MM.1S (cell line): ENCODE data around the gene POPDC2.

Source experiments
- DNase-seq: peaks from one replicate; pipeline ENCODE4 v3.0.0-alpha.2; 2015
- H2AFZ ChIP-seq: fragments of 300-600 bp; sonication (generic); 2 replicates; pipeline ENCODE4 v1.6.0; 2016; ENCODE audit warnings: antibody characterized with exemption, low read length
- H3F3A ChIP-seq: fragments of 300-600 bp; sonication (generic); 2 replicates; pipeline ENCODE4 v1.6.1; 2016; ENCODE audit warnings: mild to moderate bottlenecking, antibody characterized with exemption, low read length, moderate library complexity, mixed read lengths; ENCODE audit not compliant: insufficient read depth
- H3K27ac ChIP-seq: fragments of 300-600 bp; sonication (generic); 2 replicates; pipeline ENCODE4 v1.5.1; 2016; ENCODE audit warnings: mild to moderate bottlenecking, low read length
- H3K27me3 ChIP-seq: fragments of 300-600 bp; sonication (generic); replicated peaks from 2 replicates; pipeline ENCODE4 v1.6.0; 2016; ENCODE audit warnings: low read length; ENCODE audit not compliant: insufficient read depth
- H3K36me3 ChIP-seq: fragments of 300-600 bp; sonication (generic); replicated peaks from 2 replicates; pipeline ENCODE4 v1.6.1; 2016; ENCODE audit warnings: mild to moderate bottlenecking, low read length, mixed read lengths; ENCODE audit not compliant: insufficient read depth
- H3K4me1 ChIP-seq: fragments of 300-600 bp; sonication (generic); 2 replicates; pipeline ENCODE4 v1.6.1; 2016; ENCODE audit warnings: low read length, mixed read lengths
- H3K4me2 ChIP-seq: fragments of 300-600 bp; sonication (generic); 2 replicates; pipeline ENCODE4 v1.6.0; 2016; ENCODE audit warnings: low read depth, low read length
- H3K4me3 ChIP-seq: fragments of 300-600 bp; sonication (generic); 2 replicates; pipeline ENCODE4 v1.5.1; 2016; ENCODE audit warnings: low read length, mixed read lengths
- H3K79me2 ChIP-seq: fragments of 300-600 bp; sonication (generic); 2 replicates; pipeline ENCODE4 v1.6.1; 2016; ENCODE audit warnings: mixed run types, low read length, mixed read lengths
- H3K9ac ChIP-seq: fragments of 300-600 bp; sonication (generic); 2 replicates; pipeline ENCODE4 v1.6.1; 2016; ENCODE audit warnings: low read length, mixed read lengths
- H3K9me2 ChIP-seq: fragments of 300-600 bp; sonication (generic); replicated peaks from 2 replicates; pipeline ENCODE4 v1.6.1; 2016; ENCODE audit warnings: mild to moderate bottlenecking, low read length, mixed read lengths; ENCODE audit not compliant: insufficient read depth
- H3K9me3 ChIP-seq: fragments of 300-600 bp; sonication (generic); replicated peaks from 2 replicates; pipeline ENCODE4 v1.6.1; 2016; ENCODE audit warnings: mild to moderate bottlenecking, low read length, mixed read lengths; ENCODE audit not compliant: insufficient read depth
- H4K20me1 ChIP-seq: fragments of 300-600 bp; sonication (generic); 2 replicates; pipeline ENCODE4 v1.6.1; 2016; ENCODE audit warnings: mild to moderate bottlenecking, low read length, moderate library complexity, mixed read lengths; ENCODE audit not compliant: insufficient read depth
- CTCF ChIP-seq: fragments of 300-600 bp; sonication (generic); IDR thresholded peaks from 2 replicates; pipeline ENCODE4 v1.5.1; 2016; ENCODE audit warnings: antibody characterized with exemption, low read length, mixed read lengths
- EZH2 ChIP-seq: fragments of 300-600 bp; sonication (generic); optimal IDR thresholded peaks from 2 replicates; pipeline ENCODE3; 2017; ENCODE audit warnings: low read depth, mild to moderate bottlenecking, antibody characterized with exemption, low read length, mixed read lengths
- EZH2phosphoT487 ChIP-seq: fragments of 300-600 bp; sonication (generic); IDR thresholded peaks from 2 replicates; pipeline ENCODE4 v1.6.1; 2018; ENCODE audit warnings: antibody characterized with exemption, low read length

Gene POPDC2

GRCh38 chr3:119632216-119632615 is 28.2 kb downstream of the POPDC2 start:
- H3K9ac ChIP-seq = no peak overlapping the region
- H3K36me3 ChIP-seq = no peaks in the 10 kb centered on the region
- H3F3A ChIP-seq = no peaks in the 10 kb centered on the region
- H3K9me3 ChIP-seq = no peaks in the 10 kb centered on the region
- no peaks in the 10 kb centered on the region for H3K9me2 ChIP-seq
- TF ChIP-seq EZH2phosphoT487 = no peak
- no peak for TF ChIP-seq CTCF
- TF ChIP-seq EZH2 = no peak
- H4K20me1 ChIP-seq = no peaks in the 10 kb centered on the region
- no peak overlapping the region for H3K27ac ChIP-seq
- DNase-seq = no peak
- no peak overlapping the region for H2AFZ ChIP-seq
- H3K27me3 ChIP-seq = no peaks in the 10 kb centered on the region
- no peak overlapping the region for H3K4me2 ChIP-seq
- H3K4me1 ChIP-seq = peaks cover 18% of the 10 kb centered on the region
- H3K4me3 ChIP-seq = no peak overlapping the region
- H3K79me2 ChIP-seq = no peaks in the 10 kb centered on the region

- Histone ChIP-seq H3K9me3 (no peaks in the 10 kb centered on the region), H3K4me2 (no peak overlapping the region), H3K4me1 (peaks cover 11% of the 10 kb centered on the region), H3F3A (no peaks in the 10 kb centered on the region), H3K27me3 (no peaks in the 10 kb centered on the region), H3K36me3 (no peaks in the 10 kb centered on the region), H2AFZ (no peak overlapping the region), H4K20me1 (no peaks in the 10 kb centered on the region), H3K4me3 (no peak overlapping the region), H3K9ac (no peak overlapping the region), H3K9me2 (no peaks in the 10 kb centered on the region), H3K79me2 (no peaks in the 10 kb centered on the region), H3K27ac (no peak overlapping the region)
- DNase-seq = no peak
- TF ChIP-seq EZH2 (no peak), CTCF (no peak), EZH2phosphoT487 (no peak)
These were observed 28.9 kb downstream of the POPDC2 start for GRCh38 chr3:119631516-119631915.

GRCh38 chr3:119630880-119631329 is 29.5 kb downstream of the POPDC2 start:
- H3F3A ChIP-seq = no peaks in the 10 kb centered on the region
- H3K79me2 ChIP-seq = no peaks in the 10 kb centered on the region
- H4K20me1 ChIP-seq = no peaks in the 10 kb centered on the region
- H3K36me3 ChIP-seq = no peaks in the 10 kb centered on the region
- H3K9ac ChIP-seq = no peak overlapping the region
- no peak for TF ChIP-seq CTCF
- no peak for TF ChIP-seq EZH2phosphoT487
- no peak for TF ChIP-seq EZH2
- H3K9me3 ChIP-seq = no peaks in the 10 kb centered on the region
- H3K4me2 ChIP-seq = no peak overlapping the region
- peaks cover 5% of the 10 kb centered on the region for H3K4me1 ChIP-seq
- H3K27ac ChIP-seq = no peak overlapping the region
- H3K27me3 ChIP-seq = no peaks in the 10 kb centered on the region
- H2AFZ ChIP-seq = no peak overlapping the region
- H3K9me2 ChIP-seq = no peaks in the 10 kb centered on the region
- no peak for DNase-seq
- H3K4me3 ChIP-seq = no peak overlapping the region
